ENCODE data around the gene NPIPA1. TPM values are rescaled to one million over a fixed set of nuclear protein-coding genes. Genes with fewer than 3 reads are reported as not detected.
"Not testable (repeated sequence)": the region's sequence is repeated elsewhere in the genome, so short reads cannot be mapped to it uniquely, and the experiment has no call there.

Gene NPIPA1
- total RNA-seq, 1 donor from 2014 or later = 91.6 TPM

- H3K27me3 ChIP-seq; H3K4me1 ChIP-seq; intact Hi-C loops (cut with DNase I); H3K4me3 ChIP-seq; ATAC-seq; H3K9me3 ChIP-seq; H3K36me3 ChIP-seq; H3K27ac ChIP-seq: not testable (repeated sequence)
- DNase-seq = peak; percentile 62
Observed at GRCh38 chr16:14919837-14920600, 17.2 kb upstream of the NPIPA1 start.

DNA sequence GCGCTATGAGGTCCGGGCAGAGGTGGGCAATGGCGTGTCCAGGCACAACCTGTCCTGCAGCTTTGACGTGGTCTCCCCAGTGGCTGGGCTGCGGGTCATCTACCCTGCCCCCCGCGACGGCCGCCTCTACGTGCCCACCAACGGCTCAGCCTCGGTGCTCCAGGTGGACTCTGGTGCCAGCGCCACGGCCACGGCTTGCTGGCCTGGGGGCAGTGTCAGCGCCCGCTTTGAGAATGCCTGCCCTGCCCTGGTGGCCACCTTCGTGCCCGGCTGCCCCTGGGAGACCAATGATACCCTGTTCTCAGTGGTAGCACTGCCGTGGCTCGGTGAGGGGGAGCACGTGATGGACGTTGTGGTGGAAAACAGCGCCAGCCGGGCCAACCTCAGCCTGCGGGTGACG is 15.0 kb upstream of the NPIPA1 start:
- H3K27me3 ChIP-seq; H3K9me3 ChIP-seq; intact Hi-C loops (cut with DNase I); H3K4me3 ChIP-seq; H3K27ac ChIP-seq; H3K36me3 ChIP-seq; ATAC-seq; H3K4me1 ChIP-seq: not testable (repeated sequence)
- DNase-seq = peak; percentile 46

DNA sequence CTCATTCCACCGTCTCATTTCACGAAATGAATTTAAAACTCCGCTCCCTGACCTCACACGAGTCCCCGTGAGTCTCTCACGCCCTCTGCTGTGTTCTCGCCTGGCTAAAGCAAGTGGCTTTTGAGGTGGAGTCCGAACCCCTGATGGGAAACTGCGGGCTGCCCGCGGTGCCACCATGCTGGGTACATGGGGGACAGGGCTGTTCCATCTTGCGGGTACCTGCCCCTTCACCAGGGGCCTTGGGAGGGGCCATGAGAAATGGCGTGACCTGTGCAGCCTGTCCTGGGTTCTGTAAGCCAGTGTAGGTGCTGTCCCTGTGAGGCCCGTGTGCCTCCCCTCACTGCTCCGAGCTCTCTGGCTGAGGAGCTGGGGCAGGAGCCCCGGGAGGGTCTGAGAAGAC is 14.3 kb upstream of the NPIPA1 start:
- intact Hi-C loops (cut with DNase I) = not testable (repeated sequence)
- peak; percentile 63 for DNase-seq

DNA sequence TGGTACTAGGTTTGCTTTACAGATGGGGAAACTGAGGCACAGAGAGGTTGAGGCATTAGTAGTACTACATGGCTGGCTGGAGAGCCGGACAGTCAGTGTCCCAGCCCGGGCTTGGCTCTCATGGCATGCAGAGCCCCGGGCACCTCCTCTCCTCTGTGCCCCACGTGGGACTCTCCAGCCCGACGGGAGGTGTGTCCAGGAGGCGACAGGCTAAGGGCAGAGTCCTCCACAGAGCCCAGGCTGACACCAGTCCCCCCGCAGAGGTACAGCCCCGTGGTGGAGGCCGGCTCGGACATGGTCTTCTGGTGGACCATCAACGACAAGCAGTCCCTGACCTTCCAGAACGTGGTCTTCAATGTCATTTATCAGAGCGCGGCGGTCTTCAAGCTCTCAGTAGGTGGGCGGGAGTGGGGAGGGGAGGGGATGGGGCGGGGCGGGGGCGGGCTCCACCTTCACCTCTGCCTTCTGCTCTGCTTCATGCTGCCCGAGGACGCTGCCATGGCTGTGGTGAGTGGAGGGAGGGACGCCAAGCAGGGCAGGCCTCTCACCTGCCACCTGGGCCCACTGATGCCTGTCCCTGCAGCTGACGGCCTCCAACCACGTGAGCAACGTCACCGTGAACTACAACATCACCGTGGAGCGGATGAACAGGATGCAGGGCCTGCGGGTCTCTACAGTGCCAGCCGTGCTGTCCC is 13.7 kb upstream of the NPIPA1 start:
- H3K36me3 ChIP-seq; H3K27me3 ChIP-seq; H3K9me3 ChIP-seq; H3K27ac ChIP-seq; ATAC-seq; intact Hi-C loops (cut with DNase I); H3K4me3 ChIP-seq; H3K4me1 ChIP-seq: not testable (repeated sequence)
- DNase-seq = peak; percentile 64

More for the DNA sequence above, 14.3 kb upstream of the NPIPA1 start:
- H3K36me3 ChIP-seq, H3K27ac ChIP-seq, ATAC-seq, H3K27me3 ChIP-seq, H3K9me3 ChIP-seq, H3K4me3 ChIP-seq, H3K4me1 ChIP-seq: not testable (repeated sequence)

- peak; percentile 30 for DNase-seq
- intact Hi-C loops (cut with DNase I) = not testable (repeated sequence)
Observed at GRCh38 chr16:14924359-14924758, 12.9 kb upstream of the NPIPA1 start.

DNA sequence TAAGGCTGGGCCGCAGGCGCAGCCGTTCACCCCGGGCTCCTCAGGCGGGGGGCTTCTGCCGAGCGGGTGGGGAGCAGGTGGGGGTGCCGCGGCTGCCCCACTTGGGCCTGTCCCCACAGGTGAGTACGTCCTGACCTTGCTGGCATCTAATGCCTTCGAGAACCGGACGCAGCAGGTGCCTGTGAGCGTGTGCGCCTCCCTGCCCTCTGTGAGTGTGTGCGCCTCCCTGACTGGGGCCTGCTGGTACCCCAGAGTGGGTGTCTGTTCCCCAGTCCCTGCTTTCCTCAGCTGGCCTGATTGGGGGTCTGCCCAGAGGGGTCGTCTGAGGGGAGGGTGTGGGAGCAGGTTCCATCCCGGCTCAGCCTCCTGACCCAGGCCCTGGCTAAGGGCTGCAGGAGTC is 12.3 kb upstream of the NPIPA1 start:
- intact Hi-C loops (cut with DNase I); H3K27ac ChIP-seq; H3K4me3 ChIP-seq; H3K27me3 ChIP-seq; ATAC-seq; H3K4me1 ChIP-seq; H3K36me3 ChIP-seq; H3K9me3 ChIP-seq: not testable (repeated sequence)
- peak; percentile 40 for DNase-seq

More at GRCh38 chr16:14924359-14924758, 12.9 kb upstream of the NPIPA1 start:
- H3K4me1 ChIP-seq, ATAC-seq, H3K4me3 ChIP-seq, H3K9me3 ChIP-seq, H3K27me3 ChIP-seq, H3K36me3 ChIP-seq, H3K27ac ChIP-seq: not testable (repeated sequence)

DNA sequence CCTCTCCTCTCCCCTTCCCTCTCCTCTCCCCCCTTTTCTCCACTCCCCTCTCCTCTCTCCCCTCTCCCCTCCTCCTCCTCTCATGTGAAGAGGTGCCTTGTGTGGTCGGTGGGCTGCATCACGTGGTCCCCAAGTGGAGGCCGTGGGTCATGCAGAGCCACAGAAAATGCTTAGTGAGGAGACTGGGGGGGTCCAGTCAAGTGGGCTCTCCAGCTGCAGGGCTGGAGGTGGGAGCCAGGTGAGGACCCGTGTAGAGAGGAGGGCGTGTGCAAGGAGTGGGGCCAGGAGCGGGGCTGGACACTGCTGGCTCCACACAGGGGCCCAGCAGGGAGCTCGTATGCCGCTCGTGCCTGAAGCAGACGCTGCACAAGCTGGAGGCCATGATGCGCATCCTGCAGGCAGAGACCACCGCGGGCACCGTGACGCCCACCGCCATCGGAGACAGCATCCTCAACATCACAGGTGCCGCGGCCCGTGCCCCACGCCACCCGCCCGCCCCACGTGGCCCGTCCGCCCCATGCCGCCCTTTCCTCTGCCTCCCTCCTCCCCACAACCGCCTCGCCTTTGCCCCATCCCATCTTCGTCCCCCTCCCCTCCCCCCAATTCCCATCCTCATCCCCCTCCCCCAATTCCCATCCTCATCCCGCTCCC is 9.1 kb upstream of the NPIPA1 start:
- DNase-seq = peak; percentile 68
- H3K27ac ChIP-seq = not testable (repeated sequence)
- ATAC-seq = peak; percentile 89

GRCh38 chr16:14929176-14929575 is 8.1 kb upstream of the NPIPA1 start:
- H3K9me3 ChIP-seq; H3K4me1 ChIP-seq; H3K36me3 ChIP-seq; intact Hi-C loops (cut with DNase I); ATAC-seq; H3K27me3 ChIP-seq; H3K27ac ChIP-seq; H3K4me3 ChIP-seq: not testable (repeated sequence)
- DNase-seq = peak; percentile 51

More for the DNA sequence above, 9.1 kb upstream of the NPIPA1 start:
- intact Hi-C loops (cut with DNase I); H3K4me3 ChIP-seq; H3K36me3 ChIP-seq; H3K27me3 ChIP-seq; H3K9me3 ChIP-seq; H3K4me1 ChIP-seq: not testable (repeated sequence)

DNA sequence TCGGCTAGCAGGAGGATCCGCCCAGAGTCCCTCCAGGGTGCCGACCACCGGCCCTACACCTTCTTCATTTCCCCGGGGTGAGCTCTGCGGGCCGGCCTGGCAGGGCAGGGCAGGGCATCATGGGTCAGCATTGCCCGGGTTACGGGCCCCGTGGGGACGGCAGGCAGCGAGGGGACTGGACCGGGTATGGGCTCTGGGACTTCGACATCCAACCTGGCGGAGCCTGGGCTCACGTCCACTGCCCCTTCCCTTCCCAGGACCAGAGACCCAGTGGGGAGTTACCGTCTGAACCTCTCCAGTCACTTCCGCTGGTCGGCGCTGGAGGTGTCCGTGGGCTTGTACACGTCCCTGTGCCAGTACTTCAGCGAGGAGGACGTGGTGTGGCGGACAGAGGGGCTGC is 7.0 kb upstream of the NPIPA1 start:
- ATAC-seq; intact Hi-C loops (cut with DNase I); DNase-seq: not testable (repeated sequence)

GRCh38 chr16:14930971-14931370 is 6.3 kb upstream of the NPIPA1 start:
- intact Hi-C loops (cut with DNase I); H3K27ac ChIP-seq; H3K4me1 ChIP-seq; H3K36me3 ChIP-seq; ATAC-seq; H3K9me3 ChIP-seq; H3K27me3 ChIP-seq; H3K4me3 ChIP-seq: not testable (repeated sequence)
- DNase-seq = peak; percentile 60

More for the DNA sequence above, 7.0 kb upstream of the NPIPA1 start:
- not testable (repeated sequence) for H3K9me3 ChIP-seq, H3K27me3 ChIP-seq, H3K36me3 ChIP-seq, H3K4me3 ChIP-seq, H3K4me1 ChIP-seq, H3K27ac ChIP-seq

DNA sequence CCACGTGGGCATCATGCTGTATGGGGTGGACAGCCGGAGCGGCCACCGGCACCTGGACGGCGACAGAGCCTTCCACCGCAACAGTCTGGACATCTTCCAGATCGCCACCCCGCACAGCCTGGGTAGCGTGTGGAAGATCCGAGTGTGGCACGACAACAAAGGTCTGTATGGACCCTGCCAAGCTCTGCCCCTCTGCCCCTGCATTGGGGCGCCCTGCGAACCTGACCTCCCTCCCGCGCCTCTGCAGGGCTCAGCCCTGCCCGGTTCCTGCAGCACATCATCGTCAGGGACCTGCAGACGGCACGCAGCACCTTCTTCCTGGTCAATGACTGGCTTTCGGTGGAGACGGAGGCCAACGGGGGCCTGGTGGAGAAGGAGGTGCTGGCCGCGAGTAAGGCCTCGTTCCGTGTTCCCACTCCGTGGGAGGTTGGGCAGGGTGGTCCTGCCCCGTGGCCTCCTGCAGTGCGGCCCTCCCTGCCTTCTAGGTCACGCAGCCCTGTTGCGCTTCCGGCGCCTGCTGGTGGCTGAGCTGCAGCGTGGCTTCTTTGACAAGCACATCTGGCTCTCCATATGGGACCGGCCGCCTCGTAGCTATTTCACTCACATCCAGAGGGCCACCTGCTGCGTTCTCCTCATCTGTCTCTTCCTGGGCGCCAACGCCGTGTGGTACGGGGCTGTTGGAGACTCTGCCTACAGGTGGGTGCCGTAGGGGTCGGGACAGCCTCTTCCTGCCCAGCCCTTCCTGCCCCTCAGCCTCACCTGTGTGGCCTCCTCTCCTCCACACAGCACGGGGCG is 4.5 kb upstream of the NPIPA1 start:
- H3K9me3 ChIP-seq; H3K27me3 ChIP-seq; intact Hi-C loops (cut with DNase I); H3K4me3 ChIP-seq; H3K27ac ChIP-seq; ATAC-seq; H3K4me1 ChIP-seq; H3K36me3 ChIP-seq: not testable (repeated sequence)
- peak; percentile 42 for DNase-seq

GRCh38 chr16:14937994-14938393 is 751 bp downstream of the NPIPA1 start:
- H3K27ac ChIP-seq; H3K36me3 ChIP-seq; H3K27me3 ChIP-seq; H3K4me3 ChIP-seq; ATAC-seq; intact Hi-C loops (cut with DNase I); H3K9me3 ChIP-seq; DNase-seq; H3K4me1 ChIP-seq: not testable (repeated sequence)

- H3K4me3 ChIP-seq; H3K27me3 ChIP-seq; ATAC-seq; H3K27ac ChIP-seq; intact Hi-C loops (cut with DNase I); H3K4me1 ChIP-seq; H3K36me3 ChIP-seq; DNase-seq; H3K9me3 ChIP-seq: not testable (repeated sequence)
Observed at GRCh38 chr16:14942686-14943085, 5.4 kb downstream of the NPIPA1 start.
